Suprapubic skin (tissue), 4 donors: ENCODE data around the gene NPRL2. TPM values are rescaled to one million over a fixed set of nuclear protein-coding genes. Genes with fewer than 3 reads are reported as not detected.

ENCODE experiments used
- DNase-seq, 2 donors: peaks; one replicate each; pipeline ENCODE4 v3.0.0-alpha.2; 2019; ENCODE audit warnings: low spot score in 2 of 2
- H3K27ac ChIP-seq: fragments of 200-600 bp; sonication (generic); one replicate; pipeline ENCODE4 v1.5.1; 2019
- H3K27me3 ChIP-seq: fragments of 200-600 bp; sonication (generic); one replicate; pipeline ENCODE4 v1.5.1; 2019
- H3K36me3 ChIP-seq: fragments of 200-600 bp; sonication (generic); one replicate; pipeline ENCODE4 v1.5.1; 2019
- H3K4me1 ChIP-seq: fragments of 200-600 bp; sonication (generic); one replicate; pipeline ENCODE4 v1.5.1; 2019
- H3K4me3 ChIP-seq: fragments of 200-600 bp; sonication (generic); one replicate; pipeline ENCODE4 v1.5.1; 2019; ENCODE audit warnings: mild to moderate bottlenecking
- H3K9me3 ChIP-seq: fragments of 200-600 bp; sonication (generic); one replicate; pipeline ENCODE4 v1.5.1; 2019
- EP300 ChIP-seq: sonication (generic); formaldehyde crosslinking; IDR thresholded peaks from one replicate; pipeline ENCODE4 v1.6.1; 2017; ENCODE audit warnings: antibody characterized with exemption
- POLR2A ChIP-seq, 2 donors: fragments of 450-650 bp; IDR thresholded peaks; one replicate each; pipeline ENCODE4 v1.6.1; 2017; ENCODE audit warnings: antibody characterized with exemption in 2 of 2, mild to moderate bottlenecking in 2 of 2, moderate library complexity in 2 of 2
- POLR2AphosphoS5 ChIP-seq, 3 donors: sonication (generic); formaldehyde crosslinking; IDR thresholded peaks; one replicate each; pipeline ENCODE4 v1.6.1; 2017; ENCODE audit warnings: antibody characterized with exemption in 3 of 3
- WGBS: methylation state at CpG from one replicate; pipeline ENCODE4 v1.1.5; 2018; 5-methylcytosine and 5-hydroxymethylcytosine counted together
- total RNA-seq, 4 donors: library from RNA; depleted of rRNA; stranded (reverse); fragments of >200 nt; gene quantifications; one replicate each; pipeline ENCODE4 v1.1.0, GENCODE V29; 2016
- TF ChIP-seq, protein P1 (sequence below), 2 donors: fragments of 200-600 bp in 1 of 2; fragments of 450-650 bp in 1 of 2; sonication (generic) in 1 of 2; IDR thresholded peaks; one replicate each; pipeline ENCODE4 v1.5.1; 2016 to 2019; ENCODE audit warnings: antibody characterized with exemption in 2 of 2, mild to moderate bottlenecking in 1 of 2, moderate library complexity in 1 of 2

NPRL2 gene
- total RNA-seq, 4 donors from 2014 or later: 16.5 to 35.6 (median 26.0) TPM

DNA sequence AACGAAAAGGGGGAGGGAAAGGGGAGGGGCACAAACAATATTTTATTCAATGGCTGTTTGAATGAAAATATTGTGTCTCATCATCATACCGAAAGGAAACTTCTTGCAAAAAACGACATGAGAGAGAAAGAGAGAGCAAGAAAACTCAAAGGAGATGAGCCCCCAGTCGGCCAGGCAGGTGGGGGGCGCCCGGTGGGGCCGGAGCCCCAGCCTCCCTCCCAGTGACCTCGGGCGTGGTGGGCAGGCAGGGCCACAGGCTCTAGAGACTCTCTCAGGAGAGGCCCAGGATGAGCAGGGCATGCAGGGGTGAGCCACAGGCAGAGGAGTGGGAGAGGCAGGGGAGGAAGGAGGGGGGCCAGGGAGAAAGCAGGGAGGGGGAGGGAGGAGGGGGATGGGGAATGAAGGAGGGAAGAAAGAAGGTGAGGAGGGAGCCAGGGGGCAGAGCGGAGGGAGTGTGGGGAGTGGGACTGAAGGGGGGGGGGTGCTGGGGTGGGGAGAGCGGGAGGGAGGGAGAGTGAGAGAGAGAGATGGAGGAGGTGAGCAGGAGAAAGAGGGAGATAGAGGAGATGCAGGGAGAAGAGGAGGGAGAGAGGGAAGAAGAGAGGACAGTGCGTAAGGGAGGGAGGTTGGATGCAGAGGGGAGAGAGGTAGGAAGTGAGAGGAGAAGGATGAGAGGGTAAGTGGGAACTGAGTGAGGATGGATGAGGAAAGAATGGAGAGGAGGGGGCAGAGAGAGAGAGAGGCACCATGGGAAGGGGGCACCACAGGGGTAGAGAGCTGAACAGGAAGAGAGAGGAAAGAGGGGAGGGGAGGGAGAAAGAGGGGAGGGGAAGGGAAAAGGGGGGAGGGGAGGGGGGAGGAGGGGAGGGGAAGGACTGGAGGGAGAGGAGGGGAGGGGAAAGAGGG lies 22.8 kb upstream of the NPRL2 start:
- Histone ChIP-seq H3K4me3 (no peak overlapping the region), H3K27ac (no peak overlapping the region), H3K9me3 (no peaks in the 10 kb centered on the region), H3K27me3 (peaks cover 4% of the 10 kb centered on the region), H3K36me3 (no peaks in the 10 kb centered on the region), H3K4me1 (peaks cover 8% of the 10 kb centered on the region)
- WGBS: 70% methylated on average over 12 of the region's 12 CpGs
- TF ChIP-seq POLR2A (IDR thresholded peaks at IDR 0.05) (no peak), EP300 (no peak), POLR2AphosphoS5 (IDR thresholded peaks at IDR 0.05) (no peak)
- TF ChIP-seq, protein P1, sequence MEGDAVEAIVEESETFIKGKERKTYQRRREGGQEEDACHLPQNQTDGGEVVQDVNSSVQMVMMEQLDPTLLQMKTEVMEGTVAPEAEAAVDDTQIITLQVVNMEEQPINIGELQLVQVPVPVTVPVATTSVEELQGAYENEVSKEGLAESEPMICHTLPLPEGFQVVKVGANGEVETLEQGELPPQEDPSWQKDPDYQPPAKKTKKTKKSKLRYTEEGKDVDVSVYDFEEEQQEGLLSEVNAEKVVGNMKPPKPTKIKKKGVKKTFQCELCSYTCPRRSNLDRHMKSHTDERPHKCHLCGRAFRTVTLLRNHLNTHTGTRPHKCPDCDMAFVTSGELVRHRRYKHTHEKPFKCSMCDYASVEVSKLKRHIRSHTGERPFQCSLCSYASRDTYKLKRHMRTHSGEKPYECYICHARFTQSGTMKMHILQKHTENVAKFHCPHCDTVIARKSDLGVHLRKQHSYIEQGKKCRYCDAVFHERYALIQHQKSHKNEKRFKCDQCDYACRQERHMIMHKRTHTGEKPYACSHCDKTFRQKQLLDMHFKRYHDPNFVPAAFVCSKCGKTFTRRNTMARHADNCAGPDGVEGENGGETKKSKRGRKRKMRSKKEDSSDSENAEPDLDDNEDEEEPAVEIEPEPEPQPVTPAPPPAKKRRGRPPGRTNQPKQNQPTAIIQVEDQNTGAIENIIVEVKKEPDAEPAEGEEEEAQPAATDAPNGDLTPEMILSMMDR (IDR thresholded peaks at IDR 0.05): no peak
- no peak for DNase-seq

DNA sequence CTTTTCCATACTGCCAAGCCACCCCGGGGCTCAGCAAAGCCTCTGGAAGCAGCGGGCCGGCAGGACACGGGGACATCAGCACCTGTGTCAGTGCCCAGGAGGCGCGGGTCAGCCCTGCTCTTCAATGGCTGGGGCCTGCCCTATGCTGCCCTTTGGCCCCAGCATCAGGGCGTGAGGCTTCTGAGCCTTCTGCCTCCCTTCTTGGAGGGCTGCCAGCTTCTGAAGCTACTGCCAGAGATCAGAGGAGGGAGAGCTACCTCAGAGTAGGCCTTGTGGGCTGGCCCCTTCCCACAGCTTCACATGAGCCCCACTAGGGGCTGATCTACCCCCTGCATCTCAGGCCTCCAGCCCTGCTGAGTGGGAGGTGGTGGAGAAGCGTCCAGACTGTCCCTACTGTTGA lies 21.8 kb upstream of the NPRL2 start:
- peaks cover 8% of the 10 kb centered on the region for H3K4me1 ChIP-seq
- H3K9me3 ChIP-seq: no peaks in the 10 kb centered on the region
- no peak overlapping the region for H3K27ac ChIP-seq
- TF ChIP-seq, protein P1 (IDR thresholded peaks at IDR 0.05): no peak
- TF ChIP-seq POLR2AphosphoS5 (IDR thresholded peaks at IDR 0.05) (no peak), POLR2A (IDR thresholded peaks at IDR 0.05) (no peak), EP300 (no peak)
- WGBS: 74% methylated on average over 5 of the region's 8 CpGs
- DNase-seq: no peak
- peaks cover 4% of the 10 kb centered on the region for H3K27me3 ChIP-seq
- no peak overlapping the region for H3K4me3 ChIP-seq
- no peaks in the 10 kb centered on the region for H3K36me3 ChIP-seq

DNA sequence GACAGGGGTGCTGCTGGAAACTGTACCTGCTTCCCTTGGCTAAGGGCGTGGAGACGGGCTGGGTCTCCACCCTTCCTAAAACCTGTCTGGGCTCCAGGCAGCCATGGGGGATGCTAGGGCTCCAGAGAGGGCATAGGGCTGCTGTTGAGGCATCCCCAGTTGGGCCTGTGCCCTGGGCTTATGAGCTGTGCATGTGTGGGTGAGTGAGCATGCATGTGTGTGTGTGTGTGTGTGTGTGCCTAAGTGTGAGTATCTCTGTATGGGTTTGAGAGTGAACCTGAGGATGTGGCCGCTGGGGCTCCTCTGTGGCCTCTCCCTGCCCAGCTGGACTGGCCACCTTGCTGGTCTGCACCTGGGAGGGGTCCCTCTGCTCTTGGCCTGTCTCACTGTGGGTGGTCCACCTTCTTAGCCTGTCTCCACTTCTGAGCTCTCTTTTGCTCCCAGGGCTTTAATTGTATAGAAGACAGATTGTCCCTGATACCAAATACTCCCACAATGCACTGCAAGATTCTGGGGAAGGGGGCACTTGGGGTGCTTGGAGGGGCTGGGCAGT lies 20.6 kb upstream of the NPRL2 start:
- 71% methylated on average over 1 of the region's 3 CpGs for WGBS
- Histone ChIP-seq H3K9me3 (no peaks in the 10 kb centered on the region), H3K36me3 (no peaks in the 10 kb centered on the region), H3K4me3 (no peak overlapping the region), H3K4me1 (peaks cover 8% of the 10 kb centered on the region), H3K27me3 (peaks cover 4% of the 10 kb centered on the region), H3K27ac (no peak overlapping the region)
- TF ChIP-seq, protein P1 (IDR thresholded peaks at IDR 0.05): no peak
- TF ChIP-seq POLR2A (IDR thresholded peaks at IDR 0.05): no peak
- no peak for TF ChIP-seq EP300
- no peak for TF ChIP-seq POLR2AphosphoS5 (IDR thresholded peaks at IDR 0.05)
- no peak for DNase-seq

DNA sequence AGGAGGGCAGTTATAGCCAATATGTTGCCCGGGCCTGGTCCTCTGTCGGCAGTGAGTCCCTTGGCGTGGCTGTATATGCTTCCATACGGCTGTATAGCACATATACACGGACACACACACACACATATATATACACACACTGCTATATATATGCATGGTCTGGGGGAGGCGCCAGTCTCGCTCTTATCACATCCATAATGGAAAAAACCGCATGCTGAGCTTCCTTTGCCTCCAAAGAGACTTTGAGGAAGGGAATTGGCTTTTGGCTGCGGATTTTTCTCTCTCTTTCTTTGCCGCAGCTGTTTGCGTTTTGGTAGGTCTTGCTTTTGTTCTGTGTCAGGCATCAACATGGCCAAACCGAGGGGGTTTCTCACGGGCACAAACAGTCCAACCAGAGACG lies 20.0 kb upstream of the NPRL2 start:
- Histone ChIP-seq H3K4me3 (no peak overlapping the region), H3K36me3 (no peaks in the 10 kb centered on the region), H3K27me3 (peaks cover 4% of the 10 kb centered on the region), H3K27ac (no peak overlapping the region), H3K4me1 (peaks cover 13% of the 10 kb centered on the region), H3K9me3 (no peaks in the 10 kb centered on the region)
- TF ChIP-seq POLR2AphosphoS5 (IDR thresholded peaks at IDR 0.05) (no peak), POLR2A (IDR thresholded peaks at IDR 0.05) (no peak), EP300 (no peak)
- TF ChIP-seq, protein P1 (IDR thresholded peaks at IDR 0.05): no peak
- WGBS: 57% methylated on average over 14 of the region's 14 CpGs
- DNase-seq: no peak

GRCh38 chr3:50369012-50369670 lies 18.6 kb upstream of the NPRL2 start:
- 65% methylated on average over 5 of the region's 9 CpGs for WGBS
- TF ChIP-seq POLR2AphosphoS5 (IDR thresholded peaks at IDR 0.05) (no peak), EP300 (no peak)

More at GRCh38 chr3:50369012-50369670, 18.6 kb upstream of the NPRL2 start:
- H3K27me3 ChIP-seq: peaks cover 4% of the 10 kb centered on the region
- no peak overlapping the region for H3K4me3 ChIP-seq
- no peaks in the 10 kb centered on the region for H3K36me3 ChIP-seq
- H3K9me3 ChIP-seq: no peaks in the 10 kb centered on the region
- H3K4me1 ChIP-seq: peaks cover 27% of the 10 kb centered on the region
- H3K27ac ChIP-seq: no peak overlapping the region
- no peak for DNase-seq
